ENCODE results near the gene DIAPH3.

The DIAPH3 gene

DNA sequence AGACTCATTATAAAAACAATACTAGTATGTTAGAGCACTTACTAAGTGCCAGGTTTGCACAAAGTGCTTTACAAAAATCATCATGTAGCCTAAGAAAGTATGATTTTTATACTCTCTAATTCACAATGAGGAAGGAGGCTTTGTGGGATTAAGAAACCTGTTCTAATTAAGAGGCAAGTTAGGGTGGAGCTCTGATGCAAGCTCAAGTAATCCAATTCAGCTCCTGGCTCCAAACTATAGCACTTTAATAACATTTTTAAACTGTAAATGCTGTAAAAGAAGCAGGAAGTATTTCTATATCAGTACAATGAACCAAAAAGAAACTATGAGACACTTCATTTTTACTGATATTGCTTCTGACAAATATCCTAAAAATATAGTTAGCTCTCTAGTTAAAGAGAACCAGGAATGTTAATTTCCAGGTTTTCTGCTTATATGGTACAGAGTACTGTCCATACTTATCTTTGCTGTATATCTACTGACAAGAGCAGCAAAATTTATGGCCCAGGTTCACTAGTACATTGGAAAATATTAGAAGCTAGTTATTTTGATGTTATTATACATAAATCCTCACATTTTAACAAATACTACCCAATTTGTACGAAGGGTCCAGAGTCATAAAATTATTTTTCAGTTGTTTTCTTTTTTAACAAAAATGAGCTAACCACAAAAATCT lies 482.0 kb downstream of the DIAPH3 start:
- Histone ChIP-seq H3K4me3 (ENCODE audit: low read depth, low read length) (no peak overlapping the region), H3K27ac (ENCODE audit: extremely low read depth, low read depth, low read length) (no peak overlapping the region), H3K36me3 (ENCODE audit: control insufficient read depth in 2 of 2, insufficient read depth in 1 of 2, low read length in 2 of 2) (no peaks in the 10 kb centered on the region), H3K9me3 (ENCODE audit: control insufficient read depth, insufficient read depth, low read depth, low read length) (no peaks in the 10 kb centered on the region), H3K4me1 (ENCODE audit: control insufficient read depth, insufficient read depth, low read length) (no peaks in the 10 kb centered on the region)
- ChIA-PET CTCF (interaction anchor here (0.8 to 5.5 kb wide), 5 partner anchors 89 to 648 kb away, joined by 3 to 22 read pairs (median 5); no protein-coding TSS in a partner anchor), POLR2A (no interaction called here)
- no peak for TF ChIP-seq MEIS1 (CRISPR knock-in tag; IDR thresholded peaks at IDR 0.05; ENCODE audit: borderline replicate concordance)
- no peak for TF ChIP-seq GLIS2 (tag by site-specific recombination; IDR thresholded peaks at IDR 0.05)
- TF ChIP-seq, protein P1, sequence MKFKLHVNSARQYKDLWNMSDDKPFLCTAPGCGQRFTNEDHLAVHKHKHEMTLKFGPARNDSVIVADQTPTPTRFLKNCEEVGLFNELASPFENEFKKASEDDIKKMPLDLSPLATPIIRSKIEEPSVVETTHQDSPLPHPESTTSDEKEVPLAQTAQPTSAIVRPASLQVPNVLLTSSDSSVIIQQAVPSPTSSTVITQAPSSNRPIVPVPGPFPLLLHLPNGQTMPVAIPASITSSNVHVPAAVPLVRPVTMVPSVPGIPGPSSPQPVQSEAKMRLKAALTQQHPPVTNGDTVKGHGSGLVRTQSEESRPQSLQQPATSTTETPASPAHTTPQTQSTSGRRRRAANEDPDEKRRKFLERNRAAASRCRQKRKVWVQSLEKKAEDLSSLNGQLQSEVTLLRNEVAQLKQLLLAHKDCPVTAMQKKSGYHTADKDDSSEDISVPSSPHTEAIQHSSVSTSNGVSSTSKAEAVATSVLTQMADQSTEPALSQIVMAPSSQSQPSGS (tag by site-specific recombination; IDR thresholded peaks at IDR 0.05; ENCODE audit: low read depth): no peak
- no peak for TF ChIP-seq ZNF664 (tag by site-specific recombination; IDR thresholded peaks at IDR 0.05)
- no peak for TF ChIP-seq ZNF133 (tag by site-specific recombination; IDR thresholded peaks at IDR 0.05)
- no peak for TF ChIP-seq ZNF202 (tag by site-specific recombination; IDR thresholded peaks at IDR 0.05; ENCODE audit: borderline replicate concordance)
- no peak for TF ChIP-seq RBAK (tag by site-specific recombination; IDR thresholded peaks at IDR 0.05)
- no peak for TF ChIP-seq ZNF747 (tag by site-specific recombination; IDR thresholded peaks at IDR 0.05)
- TF ChIP-seq, protein P2, sequence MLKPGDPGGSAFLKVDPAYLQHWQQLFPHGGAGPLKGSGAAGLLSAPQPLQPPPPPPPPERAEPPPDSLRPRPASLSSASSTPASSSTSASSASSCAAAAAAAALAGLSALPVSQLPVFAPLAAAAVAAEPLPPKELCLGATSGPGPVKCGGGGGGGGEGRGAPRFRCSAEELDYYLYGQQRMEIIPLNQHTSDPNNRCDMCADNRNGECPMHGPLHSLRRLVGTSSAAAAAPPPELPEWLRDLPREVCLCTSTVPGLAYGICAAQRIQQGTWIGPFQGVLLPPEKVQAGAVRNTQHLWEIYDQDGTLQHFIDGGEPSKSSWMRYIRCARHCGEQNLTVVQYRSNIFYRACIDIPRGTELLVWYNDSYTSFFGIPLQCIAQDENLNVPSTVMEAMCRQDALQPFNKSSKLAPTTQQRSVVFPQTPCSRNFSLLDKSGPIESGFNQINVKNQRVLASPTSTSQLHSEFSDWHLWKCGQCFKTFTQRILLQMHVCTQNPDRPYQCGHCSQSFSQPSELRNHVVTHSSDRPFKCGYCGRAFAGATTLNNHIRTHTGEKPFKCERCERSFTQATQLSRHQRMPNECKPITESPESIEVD (tag by site-specific recombination; IDR thresholded peaks at IDR 0.05): no peak
- no peak for TF ChIP-seq ZNF366 (tag by site-specific recombination; conservative IDR thresholded peaks at IDR 0.05)
- no peak for TF ChIP-seq ZNF544 (tag by site-specific recombination; IDR thresholded peaks at IDR 0.05)
- TF ChIP-seq ZNF510 (tag by site-specific recombination; IDR thresholded peaks at IDR 0.05; ENCODE audit: insufficient replicate concordance): no peak
- TF ChIP-seq ZNF350 (tag by site-specific recombination; IDR thresholded peaks at IDR 0.05): no peak
- no peak for TF ChIP-seq ZNF473 (tag by site-specific recombination; IDR thresholded peaks at IDR 0.05)
- TF ChIP-seq ZNF214 (tag by site-specific recombination; IDR thresholded peaks at IDR 0.05; ENCODE audit: borderline replicate concordance): no peak
- TF ChIP-seq, protein P3, sequence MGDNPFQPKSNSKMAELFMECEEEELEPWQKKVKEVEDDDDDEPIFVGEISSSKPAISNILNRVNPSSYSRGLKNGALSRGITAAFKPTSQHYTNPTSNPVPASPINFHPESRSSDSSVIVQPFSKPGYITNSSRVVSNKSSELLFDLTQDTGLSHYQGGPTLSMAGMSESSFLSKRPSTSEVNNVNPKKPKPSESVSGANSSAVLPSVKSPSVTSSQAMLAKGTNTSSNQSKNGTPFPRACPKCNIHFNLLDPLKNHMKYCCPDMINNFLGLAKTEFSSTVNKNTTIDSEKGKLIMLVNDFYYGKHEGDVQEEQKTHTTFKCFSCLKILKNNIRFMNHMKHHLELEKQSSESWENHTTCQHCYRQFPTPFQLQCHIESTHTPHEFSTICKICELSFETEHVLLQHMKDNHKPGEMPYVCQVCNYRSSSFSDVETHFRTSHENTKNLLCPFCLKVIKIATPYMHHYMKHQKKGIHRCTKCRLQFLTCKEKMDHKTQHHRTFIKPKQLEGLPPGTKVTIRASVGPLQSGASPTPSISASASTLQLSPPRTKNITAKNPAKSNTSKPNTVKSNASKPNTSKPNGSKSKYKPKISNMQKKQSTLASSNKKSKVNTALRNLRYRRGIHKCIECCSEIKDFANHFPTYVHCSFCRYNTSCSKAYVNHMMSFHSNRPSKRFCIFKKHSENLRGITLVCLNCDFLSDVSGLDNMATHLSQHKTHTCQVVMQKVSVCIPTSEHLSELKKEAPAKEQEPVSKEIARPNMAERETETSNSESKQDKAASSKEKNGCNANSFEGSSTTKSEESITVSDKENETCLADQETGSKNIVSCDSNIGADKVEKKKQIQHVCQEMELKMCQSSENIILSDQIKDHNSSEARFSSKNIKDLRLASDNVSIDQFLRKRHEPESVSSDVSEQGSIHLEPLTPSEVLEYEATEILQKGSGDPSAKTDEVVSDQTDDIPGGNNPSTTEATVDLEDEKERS (tag by site-specific recombination; IDR thresholded peaks at IDR 0.05): no peak

DNA sequence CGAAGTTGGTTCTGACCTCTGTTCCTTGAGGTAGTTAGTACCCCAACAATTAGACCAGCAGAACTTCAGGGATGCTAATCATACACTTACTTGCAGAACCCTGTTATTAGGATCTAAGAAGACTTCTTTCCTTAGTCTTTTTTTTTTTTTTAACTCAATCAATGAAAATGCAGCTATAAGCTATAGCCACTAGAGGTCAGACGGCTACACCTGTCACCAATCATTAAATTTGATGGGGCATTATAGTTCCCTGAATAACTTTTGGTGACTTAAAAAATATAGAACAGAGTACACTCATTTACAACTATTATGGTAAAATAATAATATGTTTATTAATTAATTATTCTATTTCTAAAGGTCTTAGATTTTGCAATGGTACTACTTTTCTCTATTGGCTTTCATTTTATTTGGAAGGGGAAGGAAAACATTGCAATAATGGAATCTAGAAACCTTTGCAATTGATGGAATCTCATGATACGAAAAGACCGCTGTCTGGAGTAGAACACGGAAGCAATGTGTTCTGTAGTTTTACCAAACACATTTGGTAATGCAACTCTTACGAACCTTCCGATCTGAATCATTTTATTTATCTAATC lies 483.2 kb downstream of the DIAPH3 start:
- POLR2A ChIA-PET: no interaction called here
- CTCF ChIA-PET: interaction anchor here (0.6 to 5.5 kb wide), 11 partner anchors 11 to 753 kb away, joined by 3 to 22 read pairs (median 4); no protein-coding TSS in a partner anchor
- Histone ChIP-seq H3K27ac (ENCODE audit: extremely low read depth, low read depth, low read length) (no peak overlapping the region), H3K36me3 (ENCODE audit: control insufficient read depth in 2 of 2, insufficient read depth in 1 of 2, low read length in 2 of 2) (no peaks in the 10 kb centered on the region), H3K9me3 (ENCODE audit: control insufficient read depth, insufficient read depth, low read depth, low read length) (no peaks in the 10 kb centered on the region), H3K4me1 (ENCODE audit: control insufficient read depth, insufficient read depth, low read length) (no peaks in the 10 kb centered on the region), H3K4me3 (ENCODE audit: low read depth, low read length) (no peak overlapping the region)
- TF ChIP-seq ZNF654 (tag by site-specific recombination; IDR thresholded peaks at IDR 0.05; ENCODE audit: low read depth) (peak; percentile 36), GFI1B (tag by site-specific recombination; IDR thresholded peaks at IDR 0.05) (no peak)
